GM12878 (cell line): ENCODE data around the gene RSF1. TPM values are rescaled to one million over a fixed set of nuclear protein-coding genes. Genes with fewer than 3 reads are reported as not detected.

ENCODE experiments used
- ATAC-seq: fragments of 200-7000 bp; cut with Tn5 transposase; 3 replicates; pipeline ENCODE4 v1.9.1; 2020; ENCODE audit warnings: mild to moderate bottlenecking, moderate library complexity
- BruUV-seq: library from RNA; stranded (reverse); fragments of 400-500 nt; replicated peaks from 2 replicates; lab custom pipeline; 2021; lab: Mats Ljungman, UMichigan
- CTCF ChIA-PET: fragments of 300-600 bp; sonication (Branson Sonifier 250); formaldehyde crosslinking; extraction: SDS; loops from one replicate; lab custom pipeline; 2021; ENCODE audit warnings: inconsistent platforms; lab: Yijun Ruan, JAX
- POLR2A ChIA-PET: fragments of 350-600 bp; formaldehyde crosslinking; extraction: SDS; loops from one replicate; lab custom pipeline; 2021; ENCODE audit warnings: inconsistent platforms; lab: Charles Lee
- RAD21 ChIA-PET: fragments of 300-600 bp; sonication (Branson Sonifier 250); formaldehyde crosslinking; loops from one replicate; lab custom pipeline; 2023; ENCODE audit warnings: antibody characterized with exemption; ENCODE audit not compliant: unreplicated experiment; lab: Charles Lee
- SMC1A ChIA-PET: fragments of 300-600 bp; sonication (Branson Sonifier 250); formaldehyde crosslinking; loops from one replicate; lab custom pipeline; 2023; ENCODE audit not compliant: unreplicated experiment, uncharacterized antibody; lab: Charles Lee
- DNase-seq: peaks from one replicate; pipeline ENCODE4 v3.0.0-alpha.2; 2011; ENCODE audit warnings: low read depth, low spot score
- FAIRE-seq: peaks from 3 replicates; lab custom pipeline; 2011; peaks lifted over from hg19 to GRCh38; lab: Jason Lieb, UNC
- H2AFZ ChIP-seq: 2 replicates; pipeline ENCODE4 v1.6.0; 2011; ENCODE audit warnings: low read depth, low read length, control low read depth; ENCODE audit not compliant: control insufficient read depth
- H3K27ac ChIP-seq: 2 replicates; pipeline ENCODE4 v1.5.1; 2011; ENCODE audit warnings: control low read depth; ENCODE audit not compliant: control insufficient read depth, insufficient read depth
- H3K27me3 ChIP-seq, 2 experiments: replicated peaks in 1 of 2; 2 replicates each; pipeline versions ENCODE4 v1.6.0 to v1.6.1; 2011; ENCODE audit warnings: low read length in 1 of 2; ENCODE audit not compliant: control insufficient read depth in 2 of 2, insufficient read depth in 2 of 2
- H3K36me3 ChIP-seq, 2 experiments: 2 replicates each; pipeline ENCODE4 v1.5.1; 2011; ENCODE audit warnings: low read length in 1 of 2; ENCODE audit not compliant: control insufficient read depth in 2 of 2, insufficient read depth in 2 of 2
- H3K4me1 ChIP-seq: 2 replicates; pipeline ENCODE4 v1.6.1; 2011; ENCODE audit warnings: mild to moderate bottlenecking, low read length, moderate library complexity, mixed read lengths; ENCODE audit not compliant: control insufficient read depth, insufficient read depth
- H3K4me2 ChIP-seq: 2 replicates; pipeline ENCODE4 v1.6.0; 2011; ENCODE audit warnings: control low read depth; ENCODE audit not compliant: control insufficient read depth, insufficient read depth
- H3K4me3 ChIP-seq: fragments of 200-600 bp; sonication (generic); 2 replicates; pipeline ENCODE4 v1.5.1; 2016
- H3K79me2 ChIP-seq: 2 replicates; pipeline ENCODE4 v1.6.0; 2011; ENCODE audit warnings: low read length; ENCODE audit not compliant: control insufficient read depth, insufficient read depth
- H3K9ac ChIP-seq: 2 replicates; pipeline ENCODE4 v1.8.0; 2011; ENCODE audit warnings: low read length, control low read depth, mixed read lengths; ENCODE audit not compliant: control insufficient read depth, insufficient read depth
- H3K9me3 ChIP-seq: replicated peaks from 3 replicates; pipeline ENCODE4 v1.5.1; 2011; ENCODE audit warnings: mild to moderate bottlenecking, low read length; ENCODE audit not compliant: control insufficient read depth, insufficient read depth
- H4K20me1 ChIP-seq: 2 replicates; pipeline ENCODE4 v1.6.0; 2011; ENCODE audit not compliant: control insufficient read depth, insufficient read depth
- CEBPZ ChIP-seq: fragments of 150-350 bp; IDR thresholded peaks from 2 replicates; pipeline ENCODE4 v1.6.1; 2016; ENCODE audit warnings: low read depth, low read length
- E2F8 ChIP-seq: fragments of 450-650 bp; IDR thresholded peaks from 2 replicates; pipeline ENCODE4 v1.6.1; 2018; ENCODE audit warnings: mild to moderate bottlenecking, low read depth, moderate library complexity; ENCODE audit not compliant: partially characterized antibody
- MLLT1 ChIP-seq: fragments of 450-650 bp; IDR thresholded peaks from 2 replicates; pipeline ENCODE4 v1.6.1; 2016; ENCODE audit warnings: mild to moderate bottlenecking
- PAX8 ChIP-seq: fragments of 450-650 bp; IDR thresholded peaks from 2 replicates; pipeline ENCODE4 v1.6.1; 2017; ENCODE audit warnings: mild to moderate bottlenecking, moderate library complexity
- ZNF207 ChIP-seq: fragments of 450-650 bp; IDR thresholded peaks from 2 replicates; pipeline ENCODE4 v1.6.1; 2014; ENCODE audit warnings: antibody characterized with exemption, mild to moderate bottlenecking, borderline replicate concordance
- WGBS: methylation state at CpG from one replicate; pipeline ENCODE4 v1.1.6; 2016; ENCODE audit warnings: low lambda C conversion rate; ENCODE audit not compliant: insufficient replicate concordance, insufficient coverage; ENCODE audit errors: missing lambda C conversion rate; 5-methylcytosine and 5-hydroxymethylcytosine counted together
- in situ Hi-C: fragments of 300-500 bp; cut with MboI; formaldehyde crosslinking; loops from 9 replicates; pipeline ENCODE4 v1.14.3; 2018; ENCODE audit warnings: mixed read lengths
- intact Hi-C: fragments of 100-400 bp; cut with micrococcal nuclease; formaldehyde crosslinking; loops from one replicate; pipeline ENCODE4 v1.14.2; 2022; ENCODE audit not compliant: unreplicated experiment
- polyA plus RNA-seq, 11 experiments: library from polyadenylated mRNA; depleted of rRNA in 4 of 11; unstranded in 6 of 11; stranded (reverse) in 5 of 11; fragments of >200 nt; fragmentation: Nextera tagmentation in 4 of 11; fragmentation: Illumina TruSeq in 1 of 11; extraction: Ambion mirVana in 4 of 11; extraction: Trizol in 1 of 11; gene quantifications; 1 replicate in 1 of 11; 2 replicates in 10 of 11; pipeline versions ENCODE4 v1.2.1 to v1.2.3, GENCODE V29; 2011 to 2016; ENCODE audit warnings: inconsistent platforms in 2 of 11, missing spikeins in 2 of 11, low read depth in 1 of 11
- total RNA-seq, 4 experiments: library from RNA; depleted of rRNA in 3 of 4; stranded (reverse); fragments of >200 nt in 3 of 4; fragmentation: Illumina TruSeq in 1 of 4; extraction: Trizol in 1 of 4; gene quantifications; 2 replicates each; pipeline versions ENCODE4 v1.2.1 to v1.2.3, GENCODE V29; 2013 to 2021
- TF ChIP-seq, protein P1 (sequence below): fragments of 450-650 bp; IDR thresholded peaks from 2 replicates; pipeline ENCODE4 v1.6.1; 2014; ENCODE audit warnings: mild to moderate bottlenecking
- TF ChIP-seq, protein P2 (sequence below): IDR thresholded peaks from 2 replicates; pipeline ENCODE4 v1.6.1; 2011; ENCODE audit warnings: borderline replicate concordance, low read depth, mild to moderate bottlenecking, moderate library complexity, mixed read lengths, low read length; ENCODE audit not compliant: insufficient read depth; ENCODE audit errors: extremely low read length

Gene RSF1
- total and polyA plus RNA-seq, 10 of the 15 experiments (the other 5 are each of a cell fraction or from before 2014, with no cell fraction given) = 9.0 to 45.3 (median 30.0) TPM

DNA sequence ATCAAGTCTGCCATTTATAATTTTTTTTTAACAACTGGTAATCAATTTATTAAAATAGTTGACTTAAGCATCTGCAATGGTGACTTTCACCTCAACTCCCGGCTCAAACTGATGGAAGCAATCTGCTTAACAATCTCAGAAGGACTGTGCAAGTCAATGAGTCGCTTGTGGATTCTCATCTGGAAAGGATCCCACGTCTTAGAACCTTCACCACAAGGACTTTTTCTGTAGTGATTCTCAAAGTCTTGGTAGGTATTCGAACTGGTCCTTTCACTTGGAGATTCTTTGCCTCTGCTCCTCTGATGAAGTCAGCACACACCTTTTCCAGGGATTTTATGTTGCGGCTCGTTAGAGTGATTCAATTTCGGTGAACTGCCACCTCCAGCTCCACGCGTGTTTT, 7.3 kb downstream of the RSF1 start:
- Histone ChIP-seq H2AFZ (no peak overlapping the region), H4K20me1 (no peaks in the 10 kb centered on the region), H3K4me2 (no peak overlapping the region), H3K27me3 (no peaks in the 10 kb centered on the region), H3K9ac (no peak overlapping the region), H3K79me2 (peaks cover 70% of the 10 kb centered on the region), H3K27ac (no peak overlapping the region), H3K4me3 (no peak overlapping the region), H3K9me3 (peaks cover 5% of the 10 kb centered on the region), H3K36me3 (peaks cover 0 to 7% of the 10 kb centered on the region in 2 experiments; a peak in 2 of 4 replicates), H3K4me1 (peaks cover under 1% of the 10 kb centered on the region; the same call in 1 of the 2 replicates)
- TF ChIP-seq ZNF207 (no peak), PAX8 (no peak), E2F8 (no peak), MLLT1 (no peak), CEBPZ (no peak)
- TF ChIP-seq, protein P1, sequence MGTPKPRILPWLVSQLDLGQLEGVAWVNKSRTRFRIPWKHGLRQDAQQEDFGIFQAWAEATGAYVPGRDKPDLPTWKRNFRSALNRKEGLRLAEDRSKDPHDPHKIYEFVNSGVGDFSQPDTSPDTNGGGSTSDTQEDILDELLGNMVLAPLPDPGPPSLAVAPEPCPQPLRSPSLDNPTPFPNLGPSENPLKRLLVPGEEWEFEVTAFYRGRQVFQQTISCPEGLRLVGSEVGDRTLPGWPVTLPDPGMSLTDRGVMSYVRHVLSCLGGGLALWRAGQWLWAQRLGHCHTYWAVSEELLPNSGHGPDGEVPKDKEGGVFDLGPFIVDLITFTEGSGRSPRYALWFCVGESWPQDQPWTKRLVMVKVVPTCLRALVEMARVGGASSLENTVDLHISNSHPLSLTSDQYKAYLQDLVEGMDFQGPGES = no peak
- TF ChIP-seq, protein P2, sequence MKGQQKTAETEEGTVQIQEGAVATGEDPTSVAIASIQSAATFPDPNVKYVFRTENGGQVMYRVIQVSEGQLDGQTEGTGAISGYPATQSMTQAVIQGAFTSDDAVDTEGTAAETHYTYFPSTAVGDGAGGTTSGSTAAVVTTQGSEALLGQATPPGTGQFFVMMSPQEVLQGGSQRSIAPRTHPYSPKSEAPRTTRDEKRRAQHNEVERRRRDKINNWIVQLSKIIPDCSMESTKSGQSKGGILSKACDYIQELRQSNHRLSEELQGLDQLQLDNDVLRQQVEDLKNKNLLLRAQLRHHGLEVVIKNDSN = no peak
- ChIA-PET RAD21 (no interaction called here), CTCF (no interaction called here), POLR2A (no interaction called here), SMC1A (no interaction called here)
- intact Hi-C loops (no loop called here), in situ Hi-C loops (no loop called here)
- FAIRE-seq = no peak
- no peak for DNase-seq
- ATAC-seq = no peak
- 99% methylated on average over 9 of the region's 9 CpGs for WGBS
- no TSS peak for BruUV-seq
